AML-193 (cell line): ENCODE measurements around the gene MCF2L.
"Not testable (repeated sequence)": the region's sequence is repeated elsewhere in the genome, so short reads cannot be mapped to it uniquely, and the experiment has no call there.

Experiments used
- DNase-seq, 2 experiments: peaks; one replicate each; lab custom pipeline; 2025; lab: John Stamatoyannopoulos, UW

Gene MCF2L

DNA sequence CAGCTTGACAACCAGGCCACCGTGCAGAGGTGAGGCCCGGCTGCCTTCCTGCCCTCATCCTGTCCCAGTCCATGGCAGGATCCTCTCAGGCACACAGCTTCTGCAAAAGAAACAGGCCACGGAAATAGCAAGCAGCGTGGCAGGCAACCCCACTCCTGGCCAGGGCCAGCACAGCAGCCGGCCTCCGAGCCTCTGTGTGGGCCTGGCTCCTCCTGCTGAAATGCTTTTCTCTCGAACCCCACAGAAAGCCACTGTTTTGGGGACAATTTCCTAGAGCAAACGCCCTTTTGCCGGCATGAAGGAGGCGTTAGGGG, 97.1 kb downstream of the MCF2L start:
- no peak for DNase-seq

DNA sequence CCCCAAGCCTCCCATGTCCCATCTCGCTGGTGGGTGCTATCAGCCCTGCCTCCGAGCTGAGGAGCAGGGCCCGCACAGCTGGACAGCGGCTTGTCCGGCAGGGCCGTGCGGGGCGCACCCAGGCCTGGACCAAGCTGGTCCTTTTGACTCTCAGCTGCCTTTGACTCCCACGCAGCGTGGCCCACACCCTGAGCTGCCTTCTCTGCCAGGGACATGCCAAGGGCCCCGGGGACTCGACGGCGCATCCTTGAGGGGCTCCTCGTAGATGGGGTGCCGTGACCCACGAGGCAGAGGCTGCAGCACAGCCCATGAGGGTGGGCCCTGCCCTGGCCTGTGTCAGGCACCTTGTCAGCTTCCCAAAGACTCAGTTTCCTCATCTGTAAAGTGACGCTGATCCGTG, 97.7 kb downstream of the MCF2L start:
- DNase-seq, result no peak

- no peak for DNase-seq
These were observed 101.1 kb downstream of the MCF2L start for GRCh38 chr13:113069861-113070805.

DNA sequence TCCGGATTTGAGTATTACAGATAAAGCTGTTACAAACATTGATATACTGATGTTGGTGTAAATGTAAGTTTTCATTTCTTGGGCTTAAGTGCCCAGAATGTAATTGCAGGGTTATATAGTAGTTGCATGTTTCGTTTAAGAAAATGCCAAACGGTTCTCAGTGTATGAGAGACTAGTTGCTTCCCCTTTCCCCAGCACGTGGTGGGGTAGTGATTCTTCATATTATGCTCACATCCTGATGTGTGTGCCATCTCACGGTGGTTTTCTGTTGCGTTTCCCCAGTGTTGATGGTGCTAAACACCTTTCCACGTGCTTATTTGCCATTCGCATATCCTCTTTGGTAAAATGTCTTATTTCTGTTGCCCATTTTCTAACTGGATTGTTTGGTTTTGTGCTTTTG, 101.8 kb downstream of the MCF2L start:
- no peak for DNase-seq

- no peak for DNase-seq
These were observed 103.4 kb downstream of the MCF2L start for GRCh38 chr13:113072376-113072775.

DNA sequence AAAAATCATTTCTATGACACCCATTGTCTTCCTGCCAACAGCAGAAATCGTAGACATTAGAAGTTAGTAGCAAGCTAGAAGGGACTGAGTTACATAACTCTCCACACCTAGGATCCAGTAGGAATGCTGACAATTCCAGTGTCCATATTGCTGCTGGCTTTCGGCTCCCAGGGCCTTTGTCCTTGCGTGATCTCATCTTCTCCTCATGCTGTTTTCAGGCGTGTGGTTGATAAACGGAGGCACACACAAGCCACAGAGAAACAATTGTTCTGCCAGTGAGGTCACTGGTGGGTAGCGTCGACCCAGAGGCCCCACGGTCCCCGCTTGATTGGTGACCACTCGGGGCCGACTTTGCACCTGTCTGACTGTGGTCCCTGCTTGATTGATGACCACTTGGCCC, 104.9 kb downstream of the MCF2L start:
- DNase-seq, result no peak

GRCh38 chr13:113074401-113074800, 105.4 kb downstream of the MCF2L start:
- no peak for DNase-seq

GRCh38 chr13:113074876-113075275, 105.9 kb downstream of the MCF2L start:
- no peak for DNase-seq

DNA sequence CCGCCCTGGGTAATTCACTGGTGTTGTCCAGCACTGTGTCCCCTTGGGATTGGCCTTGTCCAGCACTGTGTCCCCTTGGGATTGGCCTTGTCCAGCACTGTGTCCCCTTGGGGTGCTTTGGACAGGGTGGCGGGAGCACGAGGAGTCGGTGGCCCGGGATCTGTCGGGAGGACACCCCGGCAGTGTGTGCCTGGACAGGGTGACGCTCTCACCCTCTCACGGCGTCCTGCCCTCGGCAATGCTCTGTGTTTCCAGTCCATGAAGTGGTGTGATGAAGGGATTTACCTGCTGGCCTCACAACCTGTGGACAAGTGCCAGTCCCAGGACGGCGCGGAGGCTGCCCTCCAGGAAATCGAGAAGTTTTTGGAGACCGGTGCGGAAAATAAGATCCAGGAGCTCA, 106.7 kb downstream of the MCF2L start:
- DNase-seq, result no peak

DNA sequence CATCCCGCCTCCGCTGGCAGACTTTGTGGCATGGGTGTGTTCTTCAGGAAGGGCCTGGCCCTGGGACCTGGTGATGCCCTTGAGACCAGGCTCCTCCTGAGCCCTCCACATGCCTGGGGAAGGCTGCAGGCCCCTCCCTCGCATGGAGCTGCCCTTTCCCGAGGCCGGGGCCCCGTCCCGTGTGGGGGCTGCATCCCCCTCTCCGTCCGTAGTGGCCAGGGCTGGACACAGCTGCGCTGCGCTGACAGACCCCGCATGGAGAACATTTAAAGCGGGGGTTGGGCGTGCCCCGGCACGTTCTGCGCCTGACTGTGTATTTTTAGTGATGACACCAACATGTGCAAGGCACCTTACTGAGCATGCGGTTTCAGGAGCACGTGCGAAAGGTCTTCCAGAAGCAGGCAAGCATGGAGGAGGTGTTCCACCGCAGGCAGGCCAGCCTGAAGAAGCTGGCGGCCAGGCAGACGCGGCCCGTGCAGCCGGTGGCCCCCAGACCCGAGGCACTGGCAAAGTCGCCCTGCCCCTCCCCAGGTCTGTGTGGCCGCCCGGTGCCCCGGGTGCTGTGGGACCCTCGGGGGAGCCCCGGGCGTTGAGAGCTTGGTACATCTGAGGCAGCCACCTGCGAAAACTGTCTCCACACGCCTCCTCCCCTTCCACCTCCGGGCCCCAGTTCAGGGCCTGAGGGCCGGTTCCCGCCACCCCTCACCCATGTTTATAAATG, 107.8 kb downstream of the MCF2L start:
- no peak for DNase-seq

- DNase-seq, result no peak
These were observed 108.5 kb downstream of the MCF2L start for GRCh38 chr13:113077566-113077952.

DNA sequence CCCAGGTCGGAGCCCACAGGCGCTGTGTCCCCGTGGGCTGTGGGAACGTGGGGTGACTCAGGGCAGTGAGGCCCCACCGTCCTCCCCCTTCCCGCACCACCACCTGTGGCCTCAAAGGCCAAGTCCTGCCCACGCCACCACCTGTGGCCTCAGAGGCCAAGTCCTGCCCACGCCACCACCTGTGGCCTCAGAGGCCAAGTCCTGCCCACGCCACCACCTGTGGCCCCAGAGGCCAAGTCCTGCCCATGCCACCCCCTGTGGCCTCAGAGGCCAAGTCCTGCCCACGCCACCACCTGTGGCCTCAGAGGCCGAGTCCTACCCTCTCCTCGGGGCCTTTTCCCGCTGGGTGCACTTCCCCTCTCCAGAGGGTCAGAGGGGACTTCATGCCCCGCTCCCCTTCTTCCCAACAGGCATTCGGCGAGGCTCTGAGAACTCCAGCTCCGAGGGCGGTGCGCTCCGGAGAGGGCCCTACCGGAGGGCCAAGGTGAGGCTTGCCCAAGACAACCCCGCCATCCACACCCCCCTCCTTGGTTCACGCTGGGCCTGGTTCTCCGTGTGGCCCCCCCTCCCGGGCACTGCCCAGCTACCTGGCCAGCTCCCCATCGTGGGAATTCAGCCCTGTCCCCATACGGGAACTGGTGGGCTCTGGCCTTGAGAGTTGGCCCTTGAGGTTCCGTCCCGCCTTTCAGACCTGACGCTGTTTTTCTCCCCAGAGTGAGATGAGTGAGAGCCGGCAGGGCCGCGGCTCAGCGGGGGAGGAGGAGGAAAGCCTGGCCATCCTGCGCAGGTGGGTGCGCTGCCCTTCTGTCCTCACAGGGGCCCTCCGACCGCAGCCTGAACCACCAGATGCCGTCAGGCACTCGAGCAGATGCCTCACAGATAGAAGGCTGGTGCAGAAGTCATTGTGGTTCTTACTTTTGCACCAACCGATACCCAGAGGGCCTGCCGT, 109.2 kb downstream of the MCF2L start:
- no peak for DNase-seq

DNA sequence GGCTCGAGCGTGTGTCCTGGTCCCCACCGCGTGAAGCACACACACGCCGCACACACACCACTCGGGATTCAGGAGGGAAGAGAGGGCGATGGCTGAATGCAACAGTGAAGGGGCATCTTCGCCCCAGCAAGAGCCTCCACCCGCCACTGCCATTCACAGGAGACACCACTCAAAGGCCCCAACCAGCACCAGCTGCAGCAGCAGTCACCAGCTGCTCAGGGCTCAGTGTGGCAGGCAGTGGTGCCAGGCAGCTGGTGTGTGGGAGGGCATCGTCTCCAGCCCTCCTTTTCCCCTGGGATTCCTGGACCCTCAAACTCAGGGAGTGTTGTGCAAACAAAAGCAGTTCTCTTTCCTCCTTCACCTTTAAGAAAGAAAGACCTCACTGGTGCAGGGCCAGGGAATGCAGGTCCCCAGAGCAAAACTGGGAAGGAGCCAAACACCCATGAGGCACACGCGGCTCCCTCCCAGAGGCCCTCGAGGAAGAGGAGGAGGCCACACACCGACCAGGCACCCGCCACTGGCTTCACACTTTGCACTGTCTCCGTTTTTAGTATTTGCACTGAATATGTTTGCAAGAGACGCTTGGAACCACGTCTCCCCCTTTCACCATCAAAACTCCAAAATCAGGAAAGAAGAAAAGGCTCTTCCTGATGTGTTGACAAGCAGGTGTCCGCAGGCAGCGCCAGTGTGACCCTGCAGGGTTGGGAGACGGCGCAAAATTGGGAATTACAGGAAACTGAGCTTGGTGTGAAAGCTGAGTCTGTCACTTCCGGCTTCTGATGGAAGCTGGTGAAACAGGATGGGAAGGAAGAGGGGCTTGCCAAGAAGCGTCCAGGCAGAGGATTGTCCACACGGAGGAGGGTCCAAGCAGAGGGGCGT, 110.1 kb downstream of the MCF2L start:
- no peak for DNase-seq

GRCh38 chr13:113079781-113080080, 110.7 kb downstream of the MCF2L start:
- DNase-seq, result not testable (repeated sequence)

DNA sequence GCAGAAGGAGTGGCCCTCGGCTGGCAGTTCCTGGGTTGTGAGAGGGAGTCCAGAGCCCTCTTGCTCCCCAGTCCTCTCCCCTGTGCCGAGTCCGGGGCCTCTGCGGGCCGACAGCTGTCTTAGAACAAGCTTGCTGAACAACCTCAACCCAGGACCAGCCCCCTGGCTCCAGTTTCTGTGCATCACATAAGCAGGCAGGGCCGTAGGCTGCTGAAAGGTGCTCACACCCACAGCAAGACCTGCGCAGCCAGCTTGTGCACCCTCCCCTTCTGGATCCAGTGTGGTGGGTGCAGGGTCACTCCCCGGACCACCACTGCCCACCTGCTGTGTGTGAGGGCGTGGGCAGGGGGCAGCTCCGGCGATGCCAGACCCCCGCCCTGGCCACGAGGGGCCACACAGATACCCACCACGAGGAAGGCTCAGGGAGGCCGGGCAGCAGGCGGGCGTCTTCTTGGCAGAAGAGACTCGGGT, 111.4 kb downstream of the MCF2L start:
- no peak for DNase-seq

DNA sequence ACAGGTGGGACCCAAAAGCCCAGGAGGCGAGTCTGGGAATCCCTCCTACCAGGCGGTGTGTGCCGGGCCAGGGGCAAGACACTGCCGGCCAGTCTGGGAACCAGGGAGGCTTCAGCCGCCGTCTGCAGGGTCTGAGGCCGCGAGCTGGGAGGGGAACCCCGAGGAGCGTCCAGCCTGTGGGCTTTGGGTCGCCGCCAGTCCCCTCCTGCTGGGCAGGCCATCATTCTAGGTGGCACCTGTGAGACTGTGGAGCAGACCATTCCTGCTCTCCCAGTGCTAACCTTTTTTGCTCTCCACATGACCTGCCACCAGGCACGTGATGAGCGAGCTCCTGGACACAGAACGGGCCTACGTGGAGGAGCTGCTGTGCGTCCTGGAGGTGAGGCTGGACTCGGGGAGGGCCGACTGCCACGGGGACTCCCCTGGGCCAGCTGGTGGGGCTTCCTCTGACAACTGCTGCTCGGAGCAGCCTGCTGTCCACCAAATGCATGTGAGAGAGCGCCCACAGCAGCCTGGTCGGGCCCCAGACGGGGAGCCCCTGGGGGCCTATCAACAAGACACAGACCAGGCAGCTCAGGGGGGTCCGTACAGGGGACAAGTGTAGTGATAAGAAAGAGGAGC, 112.0 kb downstream of the MCF2L start:
- DNase-seq, result no peak

GRCh38 chr13:113082198-113083021, 113.4 kb downstream of the MCF2L start:
- DNase-seq, result no peak

- no peak for DNase-seq
These were observed 114.0 kb downstream of the MCF2L start for GRCh38 chr13:113083022-113083373.

GRCh38 chr13:113083402-113084061, 114.5 kb downstream of the MCF2L start:
- no peak for DNase-seq
